ENCODE data around the gene C22orf15.

- TF ChIP-seq CTCF (IDR thresholded peaks at IDR 0.05): no peak
- no peak for TF ChIP-seq POLR2A (IDR thresholded peaks at IDR 0.05)
Measured at GRCh38 chr22:23781511-23782183, 18.9 kb downstream of the C22orf15 start.
